Suppressor macrophage treated with lipopolysaccharide for 1 hour (primary cell): Measurements from ENCODE around the gene MRNIP.

Experiments used
- DNase-seq, 3 donors: peaks; one replicate each; pipeline ENCODE4 v3.0.0-alpha.2; 2020 to 2022

MRNIP gene, protein sequence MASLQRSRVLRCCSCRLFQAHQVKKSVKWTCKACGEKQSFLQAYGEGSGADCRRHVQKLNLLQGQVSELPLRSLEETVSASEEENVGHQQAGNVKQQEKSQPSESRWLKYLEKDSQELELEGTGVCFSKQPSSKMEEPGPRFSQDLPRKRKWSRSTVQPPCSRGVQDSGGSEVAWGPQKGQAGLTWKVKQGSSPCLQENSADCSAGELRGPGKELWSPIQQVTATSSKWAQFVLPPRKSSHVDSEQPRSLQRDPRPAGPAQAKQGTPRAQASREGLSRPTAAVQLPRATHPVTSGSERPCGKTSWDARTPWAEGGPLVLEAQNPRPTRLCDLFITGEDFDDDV

GRCh38 chr5:179858586-179859427 lies at the start of gene MRNIP:
TSS of gene MRNIP (minus strand) at chr5:179858817. CDS start at chr5:179858796, 21 bp downstream.
- DNase-seq, result peak; percentile 96 to 98 (median 97)

GRCh38 chr5:179907556-179908324 lies 49.1 kb upstream of the MRNIP start, which contains the start of gene TBC1D9B:
TSS of gene TBC1D9B (minus strand) at chr5:179907897. CDS start at chr5:179907821, 76 bp downstream.
- DNase-seq, result peak; percentile 80 to 95 (median 91)

- DNase-seq, result peak in 2 of 3 donors; percentile 18 to 44
Measured at GRCh38 chr5:179906795-179907555, 48.4 kb upstream of the MRNIP start.

GRCh38 chr5:179906294-179906794 lies 47.7 kb upstream of the MRNIP start:
- DNase-seq, result peak in 2 of 3 donors; percentile 6 to 13

- DNase-seq, result peak; percentile 24 to 59 (median 45)
Measured at GRCh38 chr5:179905161-179905560, 46.5 kb upstream of the MRNIP start.

- DNase-seq, result no peak
Measured at GRCh38 chr5:179904463-179905160, 46.0 kb upstream of the MRNIP start.

DNA sequence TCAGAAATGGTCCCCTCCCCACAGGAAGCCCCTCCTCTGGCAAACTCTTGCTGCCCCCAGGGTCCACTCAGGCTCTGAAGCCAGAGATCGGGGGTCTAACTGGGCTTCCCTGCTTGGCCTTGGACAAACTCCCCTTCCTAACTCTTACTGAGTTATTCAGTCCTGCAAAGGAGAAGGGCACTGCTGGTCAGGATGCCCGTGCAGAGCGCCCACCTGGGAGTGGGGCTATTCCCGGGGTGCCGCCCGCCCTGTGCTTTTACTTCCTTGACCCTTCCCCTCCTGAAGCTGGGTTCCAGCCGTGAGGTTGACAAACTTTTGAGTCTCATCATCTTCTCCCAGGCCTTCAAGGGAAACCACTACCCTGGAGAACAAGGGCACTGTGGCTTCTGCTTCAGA lies 44.1 kb upstream of the MRNIP start:
- no peak for DNase-seq

DNA sequence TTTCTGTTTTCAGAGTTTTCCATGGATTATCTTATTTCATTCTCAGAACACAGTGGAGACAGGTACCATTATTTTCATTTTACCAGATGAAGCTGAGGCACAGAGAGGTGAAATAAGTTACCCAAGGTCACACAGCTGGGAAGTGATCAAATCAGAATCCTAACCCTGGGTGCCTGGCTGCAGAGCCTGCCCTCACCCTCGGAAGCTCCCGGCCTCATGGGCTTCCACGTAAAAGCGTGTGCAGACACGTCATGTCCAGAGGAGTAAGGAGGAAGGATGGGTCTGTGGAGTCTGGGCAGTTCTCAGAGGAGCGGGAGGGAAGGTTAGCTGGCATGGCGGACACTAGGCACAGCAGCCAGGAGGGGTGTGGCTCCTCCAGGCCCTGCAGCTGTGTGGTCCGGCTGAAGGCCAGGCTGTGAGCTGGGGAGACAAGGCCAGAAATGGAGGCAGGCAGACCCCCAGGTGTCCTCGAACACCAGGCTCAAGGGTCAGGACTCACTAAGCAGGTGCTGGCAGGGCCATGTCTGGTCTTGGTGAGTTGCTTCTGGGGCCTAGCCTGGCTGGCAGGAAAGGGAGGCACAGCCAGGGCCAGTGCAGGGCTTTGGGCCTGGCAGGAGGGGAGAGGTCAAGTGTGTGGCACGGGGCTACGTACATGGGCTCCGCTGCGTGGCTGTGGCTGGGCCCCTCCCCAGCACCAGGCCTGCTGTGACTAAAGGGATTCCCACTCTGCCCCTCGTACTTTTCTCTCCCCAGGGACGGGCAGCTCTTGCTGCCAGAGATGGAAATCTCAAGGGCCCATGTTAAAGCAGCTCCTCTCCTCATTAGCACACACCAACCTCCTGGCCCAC lies 43.5 kb upstream of the MRNIP start:
- DNase-seq, result no peak

GRCh38 chr5:179901462-179901861 lies 42.8 kb upstream of the MRNIP start:
- peak in 1 of 3 donors; percentile 12 for DNase-seq

DNA sequence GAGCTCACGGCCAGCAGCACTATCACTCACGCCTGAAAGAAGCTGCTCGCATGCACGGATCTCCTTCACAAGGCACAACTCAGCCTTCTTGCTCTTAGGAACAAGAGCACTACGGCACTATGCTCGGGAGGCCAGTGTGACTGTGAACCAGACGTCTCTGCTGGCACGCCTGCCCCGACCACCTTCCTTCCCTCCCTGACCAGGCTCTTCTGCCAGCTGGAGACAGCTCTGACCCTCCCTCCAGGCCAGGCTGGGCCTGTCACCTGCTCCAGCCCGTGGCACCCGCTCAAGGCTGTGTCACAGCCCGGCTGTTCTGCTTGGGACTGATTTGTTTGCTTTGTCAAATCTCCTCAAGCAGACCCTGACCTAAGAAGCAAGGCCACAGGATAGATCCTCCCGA lies 42.1 kb upstream of the MRNIP start:
- no peak for DNase-seq

DNA sequence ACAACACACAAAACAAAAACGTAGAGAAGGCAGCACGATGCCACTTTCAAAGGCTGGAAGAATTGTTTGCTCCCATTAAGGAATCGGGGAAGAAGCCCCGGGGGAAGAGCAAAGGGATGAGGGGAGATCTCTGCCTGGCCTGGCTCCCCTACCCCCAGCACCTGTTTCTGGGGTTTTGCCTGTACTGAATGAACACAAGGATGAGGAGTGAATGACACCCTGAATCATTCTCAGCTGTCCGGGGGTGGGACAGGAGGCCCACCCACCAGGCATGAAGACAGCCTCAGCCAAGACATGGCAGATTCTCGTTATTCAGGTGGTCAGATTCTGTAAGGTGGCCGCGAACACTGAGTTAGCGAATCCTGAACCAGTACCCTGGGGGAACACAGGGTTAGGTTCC lies 41.6 kb upstream of the MRNIP start:
- DNase-seq, result no peak

DNA sequence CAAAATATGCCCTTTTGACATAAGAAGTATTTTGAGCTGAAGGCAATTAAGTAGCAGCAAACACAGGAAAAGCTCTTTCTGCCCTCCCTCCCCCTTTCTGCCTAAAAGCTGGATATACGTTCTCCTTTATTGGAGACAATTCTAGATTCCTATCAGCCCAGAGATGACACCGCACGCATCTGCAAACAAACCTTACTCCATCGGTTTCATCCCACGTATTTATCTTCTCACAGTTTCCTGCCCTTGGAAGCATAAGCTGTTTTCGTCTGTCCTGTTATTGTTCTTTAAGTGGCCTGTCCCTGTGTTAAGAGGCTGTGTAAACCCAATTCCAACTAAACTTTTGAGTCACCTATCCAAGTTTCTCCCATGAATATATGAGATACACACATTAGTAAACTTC lies 37.2 kb upstream of the MRNIP start:
- no peak for DNase-seq

GRCh38 chr5:179893958-179894895 lies 35.6 kb upstream of the MRNIP start:
- DNase-seq, result no peak

- no peak for DNase-seq
Measured at GRCh38 chr5:179893076-179893957, 34.7 kb upstream of the MRNIP start.

GRCh38 chr5:179892255-179892654 lies 33.6 kb upstream of the MRNIP start:
- no peak for DNase-seq

DNA sequence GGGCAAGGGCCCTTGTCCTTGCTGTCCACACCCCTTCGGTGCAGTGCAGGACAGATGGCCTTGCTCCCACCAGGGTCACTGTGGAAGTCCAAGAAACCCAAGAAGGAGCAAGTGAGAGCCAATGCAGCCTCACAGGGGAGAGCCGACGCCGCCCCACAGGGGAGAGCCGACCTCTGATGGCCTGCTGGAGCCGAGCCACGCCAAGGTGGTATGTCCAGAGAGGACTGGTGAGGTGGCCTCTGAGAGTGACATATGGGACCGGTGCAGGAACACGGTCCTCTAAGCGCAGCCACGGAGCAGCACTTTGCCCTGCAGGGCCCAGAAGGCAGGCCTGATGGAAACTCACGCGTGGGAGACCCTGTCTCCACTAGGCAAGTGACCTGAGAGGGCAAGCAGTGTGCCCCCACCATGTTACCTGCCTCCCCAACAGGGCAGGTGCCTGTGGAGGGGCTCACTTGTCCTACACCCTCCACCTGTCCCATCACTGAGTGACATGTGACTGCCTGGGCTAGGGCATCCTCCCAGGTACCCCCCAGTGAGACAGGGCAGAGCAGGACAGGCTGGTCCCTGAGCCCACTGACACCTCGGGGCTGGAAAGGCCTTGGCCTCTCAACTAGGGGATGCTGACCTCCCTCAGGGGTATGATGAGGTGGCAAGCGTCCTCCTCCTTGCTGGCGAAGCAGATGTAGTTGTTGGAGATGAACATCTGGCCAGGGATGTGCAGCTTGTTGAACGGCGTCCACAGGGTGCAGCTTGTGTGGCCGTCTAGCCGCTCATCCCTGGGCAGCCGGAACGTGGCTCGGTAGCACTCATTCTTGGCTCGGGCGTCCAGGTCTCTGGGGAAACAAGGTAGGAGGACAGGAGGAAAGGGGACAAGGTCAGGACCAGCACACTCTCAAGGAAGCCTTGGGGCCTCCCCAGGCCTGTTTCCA lies 32.4 kb upstream of the MRNIP start:
- DNase-seq, result no peak

GRCh38 chr5:179889885-179890284 lies 31.3 kb upstream of the MRNIP start:
- DNase-seq, result no peak
